BJ (cell line): ENCODE results near the gene RBM14. TPM values are rescaled to one million over a fixed set of nuclear protein-coding genes. Genes with fewer than 3 reads are reported as not detected.

Source experiments
- CTCF ChIA-PET: fragments of 350-600 bp; formaldehyde crosslinking; extraction: SDS; loops from one replicate; lab custom pipeline; 2021; ENCODE audit warnings: antibody characterized with exemption, inconsistent platforms; lab: Yijun Ruan, JAX
- POLR2A ChIA-PET: fragments of 300-600 bp; sonication (Branson Sonifier 250); formaldehyde crosslinking; extraction: SDS; loops from one replicate; lab custom pipeline; 2021; ENCODE audit warnings: antibody characterized with exemption; lab: Charles Lee
- DNase-seq: peaks from one replicate; pipeline ENCODE4 v3.0.0-alpha.2; 2011; ENCODE audit warnings: low read depth
- H3K27me3 ChIP-seq: 2 replicates; pipeline ENCODE4 v1.6.0; 2011; ENCODE audit warnings: low read length; ENCODE audit not compliant: control insufficient read depth, insufficient read depth
- H3K36me3 ChIP-seq: 2 replicates; pipeline ENCODE4 v1.5.1; 2011; ENCODE audit warnings: low read length; ENCODE audit not compliant: control insufficient read depth, insufficient read depth
- H3K4me3 ChIP-seq: 2 replicates; pipeline ENCODE4 v1.5.1; 2011; ENCODE audit warnings: low read depth, mild to moderate bottlenecking, control low read depth, low read length
- CTCF ChIP-seq: IDR thresholded peaks from 2 replicates; pipeline ENCODE4 v1.5.1; 2011; ENCODE audit warnings: low read depth, mild to moderate bottlenecking, control low read depth, inconsistent platforms, low read length, moderate library complexity; ENCODE audit not compliant: insufficient read depth
- polyA plus RNA-seq: library from polyadenylated mRNA; depleted of rRNA; stranded (reverse); fragments of >200 nt; gene quantifications from 2 replicates; pipeline ENCODE4 v1.2.3, GENCODE V29; 2011

RBM14 gene
- polyA plus RNA-seq, 1 experiment = 18.6 TPM

- Histone ChIP-seq H3K4me3 (no peak overlapping the region), H3K27me3 (no peaks in the 10 kb centered on the region), H3K36me3 (peaks cover 42% of the 10 kb centered on the region)
- POLR2A ChIA-PET = no interaction called here
- DNase-seq = no peak
- no peak for TF ChIP-seq CTCF
- CTCF ChIA-PET = interaction anchor here (1.3 kb wide), 2 partner anchors 10 to 17 kb away, joined by 3 read pairs; no protein-coding TSS in a partner anchor
Measured at GRCh38 chr11:66628061-66628603, 11.7 kb downstream of the RBM14 start.

GRCh38 chr11:66629356-66629755 is 12.9 kb downstream of the RBM14 start:
- no peak for TF ChIP-seq CTCF
- H3K36me3 ChIP-seq = peaks cover 36% of the 10 kb centered on the region
- no peak overlapping the region for H3K4me3 ChIP-seq
- no peak for DNase-seq
- CTCF ChIA-PET = interaction anchor here (1.3 kb wide), 1 partner anchor 9 kb away, joined by 3 read pairs; no protein-coding TSS in a partner anchor
- H3K27me3 ChIP-seq = no peaks in the 10 kb centered on the region
- POLR2A ChIA-PET = no interaction called here

GRCh38 chr11:66631883-66632282 is 15.5 kb downstream of the RBM14 start:
- no peak for TF ChIP-seq CTCF
- POLR2A ChIA-PET = no interaction called here
- Histone ChIP-seq H3K27me3 (no peaks in the 10 kb centered on the region), H3K4me3 (no peak overlapping the region), H3K36me3 (peaks cover 19% of the 10 kb centered on the region)
- no peak for DNase-seq
- CTCF ChIA-PET = no interaction called here

- ChIA-PET POLR2A (no interaction called here), CTCF (interaction anchor here (0.6 kb wide), 1 partner anchor 33 kb away, joined by 3 read pairs; no protein-coding TSS in a partner anchor)
- H3K27me3 ChIP-seq = no peaks in the 10 kb centered on the region
- peaks cover 10% of the 10 kb centered on the region for H3K36me3 ChIP-seq
- no peak for TF ChIP-seq CTCF
- no peak for DNase-seq
- no peak overlapping the region for H3K4me3 ChIP-seq
Measured at GRCh38 chr11:66632952-66633351, 16.5 kb downstream of the RBM14 start.

- ChIA-PET POLR2A (no interaction called here), CTCF (interaction anchor here (1.0 to 2.6 kb wide), 2 partner anchors 14 to 42 kb away, joined by 3 to 9 read pairs; partner anchors contain the start of gene RBM4B)
- no peak for DNase-seq
- Histone ChIP-seq H3K4me3 (no peak overlapping the region), H3K36me3 (peaks cover 8% of the 10 kb centered on the region), H3K27me3 (no peaks in the 10 kb centered on the region)
- no peak for TF ChIP-seq CTCF
Measured at GRCh38 chr11:66636411-66636810, 20.0 kb downstream of the RBM14 start.
